Measurements from ENCODE around the gene TMEM239. TPM values are rescaled to one million over a fixed set of nuclear protein-coding genes. Genes with fewer than 3 reads are reported as not detected.

The TMEM239 gene
- total RNA-seq, 1 donor from 2014 or later, result not detected

DNA sequence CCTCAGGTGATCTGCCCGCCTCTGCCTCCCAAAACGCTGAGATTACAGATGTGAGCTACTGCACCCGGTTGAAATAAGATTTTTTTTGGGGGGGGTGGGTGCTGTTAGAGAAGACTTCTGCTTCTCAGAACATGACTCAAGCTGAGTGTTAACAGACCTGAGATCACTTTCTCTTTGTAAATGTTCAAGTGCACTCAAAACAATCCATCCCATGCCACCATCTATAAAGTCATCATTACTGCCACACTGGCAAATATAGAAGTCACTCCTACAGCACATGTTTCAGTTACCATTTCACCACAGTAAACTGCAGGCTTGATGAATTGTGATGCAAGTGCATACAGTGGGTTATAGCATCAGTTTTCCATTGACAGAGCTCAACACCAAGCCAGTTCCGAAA is 33.4 kb downstream of the TMEM239 start:
- Histone ChIP-seq H2AFZ (ENCODE audit: low read depth, low read length) (no peak overlapping the region), H3K9me3 (ENCODE audit: insufficient read depth, low read depth, low read length) (no peaks in the 10 kb centered on the region), H3K9ac (ENCODE audit: low read length) (no peak overlapping the region), H3K4me1 (ENCODE audit: insufficient read depth, low read length) (no peaks in the 10 kb centered on the region), H3K4me2 (ENCODE audit: low read length) (no peak overlapping the region), H4K20me1 (ENCODE audit: insufficient read depth, low read length) (peaks cover 14% of the 10 kb centered on the region), H3K27ac (ENCODE audit: low read depth, low read length) (no peak overlapping the region), H3K36me3 (ENCODE audit: insufficient read depth, low read length) (no peaks in the 10 kb centered on the region), H3K79me2 (ENCODE audit: insufficient read depth, low read length) (no peaks in the 10 kb centered on the region), H3K4me3 (ENCODE audit: insufficient read depth, low read depth, low read length) (no peak overlapping the region), H3K27me3 (ENCODE audit: insufficient read depth, low read length) (no peaks in the 10 kb centered on the region)
- Mint-ChIP-seq H3K27me3 (ENCODE audit: low read depth, unreplicated experiment) (no peaks in the 10 kb centered on the region), H3K36me3 (ENCODE audit: low read depth, unreplicated experiment) (peaks cover 2% of the 10 kb centered on the region), H3K4me3 (ENCODE audit: unreplicated experiment) (no peak overlapping the region), H3K27ac (ENCODE audit: unreplicated experiment) (no peak overlapping the region), H3K9me3 (ENCODE audit: unreplicated experiment) (no peaks in the 10 kb centered on the region), H3K4me1 (ENCODE audit: low read depth, unreplicated experiment) (peaks cover 2% of the 10 kb centered on the region)
- DNase-seq (ENCODE audit: low read depth) (no peak), FAIRE-seq (no peak)
- TF ChIP-seq, protein P1, sequence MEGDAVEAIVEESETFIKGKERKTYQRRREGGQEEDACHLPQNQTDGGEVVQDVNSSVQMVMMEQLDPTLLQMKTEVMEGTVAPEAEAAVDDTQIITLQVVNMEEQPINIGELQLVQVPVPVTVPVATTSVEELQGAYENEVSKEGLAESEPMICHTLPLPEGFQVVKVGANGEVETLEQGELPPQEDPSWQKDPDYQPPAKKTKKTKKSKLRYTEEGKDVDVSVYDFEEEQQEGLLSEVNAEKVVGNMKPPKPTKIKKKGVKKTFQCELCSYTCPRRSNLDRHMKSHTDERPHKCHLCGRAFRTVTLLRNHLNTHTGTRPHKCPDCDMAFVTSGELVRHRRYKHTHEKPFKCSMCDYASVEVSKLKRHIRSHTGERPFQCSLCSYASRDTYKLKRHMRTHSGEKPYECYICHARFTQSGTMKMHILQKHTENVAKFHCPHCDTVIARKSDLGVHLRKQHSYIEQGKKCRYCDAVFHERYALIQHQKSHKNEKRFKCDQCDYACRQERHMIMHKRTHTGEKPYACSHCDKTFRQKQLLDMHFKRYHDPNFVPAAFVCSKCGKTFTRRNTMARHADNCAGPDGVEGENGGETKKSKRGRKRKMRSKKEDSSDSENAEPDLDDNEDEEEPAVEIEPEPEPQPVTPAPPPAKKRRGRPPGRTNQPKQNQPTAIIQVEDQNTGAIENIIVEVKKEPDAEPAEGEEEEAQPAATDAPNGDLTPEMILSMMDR (IDR thresholded peaks at IDR 0.05; ENCODE audit: insufficient read depth, low read depth, low read length), result no peak
- no peak for TF ChIP-seq EZH2 (IDR thresholded peaks at IDR 0.05; ENCODE audit: insufficient read depth, low read length)

DNA sequence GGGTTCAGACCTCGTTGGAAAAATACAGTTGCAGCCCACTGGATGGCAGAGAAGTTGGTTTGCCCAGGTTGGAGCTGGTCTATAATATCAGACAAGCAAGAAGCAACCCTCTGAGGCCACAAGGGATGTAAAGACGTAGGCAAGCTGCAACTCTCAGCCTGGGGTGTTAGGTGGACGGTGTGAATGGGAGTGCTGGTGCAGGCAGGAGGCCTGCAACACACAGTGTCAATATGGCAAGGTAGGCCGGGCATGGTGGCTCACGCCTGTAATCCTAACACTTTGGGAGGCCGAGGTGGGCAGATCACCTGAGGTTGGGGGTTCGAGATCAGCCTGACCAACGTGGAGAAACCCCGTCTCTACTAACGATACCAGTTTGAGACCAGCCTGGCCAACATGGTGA is 34.9 kb downstream of the TMEM239 start:
- Histone ChIP-seq H3K36me3 (ENCODE audit: insufficient read depth, low read length) (no peaks in the 10 kb centered on the region), H3K9me3 (ENCODE audit: insufficient read depth, low read depth, low read length) (no peaks in the 10 kb centered on the region), H3K27ac (ENCODE audit: low read depth, low read length) (no peak overlapping the region), H3K4me2 (ENCODE audit: low read length) (no peak overlapping the region), H3K9ac (ENCODE audit: low read length) (no peak overlapping the region), H3K4me3 (ENCODE audit: insufficient read depth, low read depth, low read length) (no peak overlapping the region), H3K4me1 (ENCODE audit: insufficient read depth, low read length) (no peaks in the 10 kb centered on the region), H4K20me1 (ENCODE audit: insufficient read depth, low read length) (peaks cover 8% of the 10 kb centered on the region), H3K27me3 (ENCODE audit: insufficient read depth, low read length) (no peaks in the 10 kb centered on the region), H3K79me2 (ENCODE audit: insufficient read depth, low read length) (no peaks in the 10 kb centered on the region), H2AFZ (ENCODE audit: low read depth, low read length) (no peak overlapping the region)
- H3K36me3 Mint-ChIP-seq (ENCODE audit: low read depth, unreplicated experiment), result peaks cover 2% of the 10 kb centered on the region
- FAIRE-seq (no peak), DNase-seq (ENCODE audit: low read depth) (no peak)
- no peaks in the 10 kb centered on the region for H3K27me3 Mint-ChIP-seq (ENCODE audit: low read depth, unreplicated experiment)
- H3K27ac Mint-ChIP-seq (ENCODE audit: unreplicated experiment), result no peak overlapping the region
- no peaks in the 10 kb centered on the region for H3K9me3 Mint-ChIP-seq (ENCODE audit: unreplicated experiment)
- TF ChIP-seq, protein P1 (IDR thresholded peaks at IDR 0.05; ENCODE audit: insufficient read depth, low read depth, low read length), result no peak
- TF ChIP-seq EZH2 (IDR thresholded peaks at IDR 0.05; ENCODE audit: insufficient read depth, low read length), result no peak
- no peak overlapping the region for H3K4me3 Mint-ChIP-seq (ENCODE audit: unreplicated experiment)
- H3K4me1 Mint-ChIP-seq (ENCODE audit: low read depth, unreplicated experiment), result peaks cover 2% of the 10 kb centered on the region

DNA sequence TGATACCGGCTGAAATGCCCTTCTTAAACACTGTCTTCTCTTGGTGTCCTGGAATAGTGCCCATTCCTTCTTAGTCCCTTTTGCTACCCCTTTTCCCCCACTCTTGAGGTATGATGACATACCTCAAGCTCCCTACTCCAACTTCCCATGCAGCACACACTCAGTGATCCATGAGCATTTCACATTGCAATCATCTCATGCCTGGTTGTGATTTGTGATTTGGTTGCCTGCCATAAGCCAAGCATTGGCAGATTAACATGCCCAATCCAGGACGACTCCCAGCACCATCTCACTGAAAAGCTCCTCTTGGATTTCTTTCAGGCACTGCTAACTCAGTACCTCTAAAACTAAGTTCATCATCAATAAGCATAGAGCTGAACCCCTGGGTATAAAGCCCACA is 42.4 kb downstream of the TMEM239 start:
- H3K4me3 Mint-ChIP-seq (ENCODE audit: unreplicated experiment), result no peak overlapping the region

More for the DNA sequence above, 42.4 kb downstream of the TMEM239 start:
- Histone ChIP-seq H3K27ac (ENCODE audit: low read depth, low read length) (no peak overlapping the region), H3K4me1 (ENCODE audit: insufficient read depth, low read length) (peaks cover 3% of the 10 kb centered on the region), H3K4me2 (ENCODE audit: low read length) (no peak overlapping the region), H3K4me3 (ENCODE audit: insufficient read depth, low read depth, low read length) (no peak overlapping the region), H2AFZ (ENCODE audit: low read depth, low read length) (no peak overlapping the region), H3K9me3 (ENCODE audit: insufficient read depth, low read depth, low read length) (no peaks in the 10 kb centered on the region), H4K20me1 (ENCODE audit: insufficient read depth, low read length) (peaks cover 18% of the 10 kb centered on the region), H3K79me2 (ENCODE audit: insufficient read depth, low read length) (no peaks in the 10 kb centered on the region), H3K36me3 (ENCODE audit: insufficient read depth, low read length) (no peaks in the 10 kb centered on the region), H3K9ac (ENCODE audit: low read length) (no peak overlapping the region), H3K27me3 (ENCODE audit: insufficient read depth, low read length) (no peaks in the 10 kb centered on the region)
- Mint-ChIP-seq H3K27me3 (ENCODE audit: low read depth, unreplicated experiment) (no peaks in the 10 kb centered on the region), H3K9me3 (ENCODE audit: unreplicated experiment) (no peaks in the 10 kb centered on the region), H3K36me3 (ENCODE audit: low read depth, unreplicated experiment) (peaks cover 12% of the 10 kb centered on the region), H3K4me1 (ENCODE audit: low read depth, unreplicated experiment) (no peaks in the 10 kb centered on the region), H3K27ac (ENCODE audit: unreplicated experiment) (no peak overlapping the region)
- no peak for TF ChIP-seq EZH2 (IDR thresholded peaks at IDR 0.05; ENCODE audit: insufficient read depth, low read length)
- TF ChIP-seq, protein P1 (IDR thresholded peaks at IDR 0.05; ENCODE audit: insufficient read depth, low read depth, low read length), result no peak
- FAIRE-seq (no peak), DNase-seq (ENCODE audit: low read depth) (no peak)

Data from astrocyte (in vitro differentiated cells and primary cell).